Left ventricle myocardium superior (tissue), 1 donor: ENCODE results near the gene SNX9. TPM values are rescaled to one million over a fixed set of nuclear protein-coding genes. Genes with fewer than 3 reads are reported as not detected.
"Not testable (repeated sequence)": the region's sequence is repeated elsewhere in the genome, so short reads cannot be mapped to it uniquely, and the experiment has no call there.

ENCODE experiments used
- ATAC-seq: fragments of 200-7000 bp; cut with Tn5 transposase; one replicate; pipeline ENCODE4 v1.9.1; 2020; ENCODE audit warnings: mild to moderate bottlenecking, moderate library complexity
- DNase-seq: peaks from one replicate; pipeline ENCODE4 v3.0.0-alpha.2; 2020
- intact Hi-C: fragments of 100-400 bp; cut with micrococcal nuclease; formaldehyde crosslinking; loops from one replicate; pipeline ENCODE4 v1.11.0; 2022
- total RNA-seq: library from RNA; stranded (reverse); fragmentation: NEBNext Ultra II Directional; extraction: Animal tissue kit (Norgen Biotek cat#: 25700); gene quantifications from one replicate; pipeline ENCODE4 v1.2.1, GENCODE V29; 2021
- donor health status: DM: no; HTN: yes; CAD: no; lungs with severe emphysema.

Gene SNX9
- total RNA-seq, 1 donor from 2014 or later = 31.6 TPM

GRCh38 chr6:157961832-157962575, 139.0 kb downstream of the SNX9 start:
- DNase-seq (no peak), ATAC-seq (no peak)
- intact Hi-C loops = no loop called here

GRCh38 chr6:157962601-157963302, 139.7 kb downstream of the SNX9 start:
- intact Hi-C loops = no loop called here
- ATAC-seq = no peak

DNA sequence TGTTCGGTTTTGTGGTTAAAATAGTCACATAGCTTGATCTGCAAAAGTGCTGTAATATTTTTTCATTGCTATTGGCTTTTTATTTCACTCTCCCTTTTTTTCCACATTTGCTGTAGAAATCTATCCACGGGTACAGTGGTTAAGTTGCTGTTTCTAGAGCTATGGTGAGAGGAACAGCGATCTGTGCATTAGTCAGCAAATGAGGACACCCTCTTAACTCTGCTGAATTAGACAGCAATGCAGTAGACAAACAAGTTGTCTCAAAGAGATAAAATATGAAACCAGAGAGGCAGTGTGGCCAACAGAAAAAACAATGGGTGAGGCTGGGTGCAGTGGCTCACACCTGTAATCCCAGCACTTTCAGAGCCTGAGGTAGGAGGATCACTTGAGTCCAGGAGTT, 141.1 kb downstream of the SNX9 start:
- intact Hi-C loops = no loop called here
- no peak for ATAC-seq
- no peak for DNase-seq

More at GRCh38 chr6:157962601-157963302, 139.7 kb downstream of the SNX9 start:
- no peak for DNase-seq

DNA sequence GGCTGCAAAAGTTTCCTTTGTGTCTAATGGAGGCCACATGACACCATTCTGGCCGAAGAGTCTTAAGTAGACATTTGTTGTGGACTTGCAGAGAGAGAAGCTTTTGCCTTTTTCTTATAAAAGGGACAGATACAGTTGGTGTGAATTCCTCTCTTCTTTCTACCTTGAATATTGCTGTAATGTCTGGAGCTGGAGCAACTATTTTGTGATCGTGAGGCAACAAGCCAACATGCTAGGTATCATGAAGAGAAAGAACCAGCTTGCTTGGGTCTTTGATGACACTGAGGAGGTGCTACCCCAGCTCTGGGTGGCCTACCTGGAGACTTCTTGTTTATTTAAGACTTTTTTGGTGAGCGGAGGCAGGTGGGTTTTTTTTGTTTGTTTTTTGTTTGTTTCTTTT, 142.3 kb downstream of the SNX9 start:
- intact Hi-C loops = no loop called here
- no peak for ATAC-seq
- no peak for DNase-seq

- no peak for ATAC-seq
- DNase-seq = no peak
- intact Hi-C loops = no loop called here
Observed at GRCh38 chr6:157966589-157966977, 143.5 kb downstream of the SNX9 start.

GRCh38 chr6:157967020-157967419, 144.0 kb downstream of the SNX9 start:
- ATAC-seq = no peak
- intact Hi-C loops = no loop called here
- DNase-seq = no peak

DNA sequence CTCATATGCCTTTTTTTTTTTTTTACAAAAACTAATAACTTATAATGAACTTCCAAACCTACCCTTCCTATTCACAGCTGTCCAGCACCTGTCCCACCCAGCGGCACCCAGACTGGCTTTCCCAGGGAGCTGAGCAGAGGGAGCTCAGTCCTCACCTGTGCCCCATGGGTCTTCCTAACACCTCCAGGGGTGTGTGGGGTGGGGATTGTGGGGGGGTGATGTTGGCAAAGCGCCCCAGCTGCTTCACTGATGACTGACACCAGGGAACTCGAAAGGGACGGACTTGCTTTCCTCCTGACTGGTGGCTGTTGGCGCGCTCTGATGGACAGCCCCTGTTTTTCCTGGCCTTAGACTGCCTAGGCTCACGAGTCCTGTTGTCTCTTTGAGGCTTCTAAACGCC, 144.4 kb downstream of the SNX9 start:
- intact Hi-C loops = no loop called here
- ATAC-seq (no peak), DNase-seq (no peak)

DNA sequence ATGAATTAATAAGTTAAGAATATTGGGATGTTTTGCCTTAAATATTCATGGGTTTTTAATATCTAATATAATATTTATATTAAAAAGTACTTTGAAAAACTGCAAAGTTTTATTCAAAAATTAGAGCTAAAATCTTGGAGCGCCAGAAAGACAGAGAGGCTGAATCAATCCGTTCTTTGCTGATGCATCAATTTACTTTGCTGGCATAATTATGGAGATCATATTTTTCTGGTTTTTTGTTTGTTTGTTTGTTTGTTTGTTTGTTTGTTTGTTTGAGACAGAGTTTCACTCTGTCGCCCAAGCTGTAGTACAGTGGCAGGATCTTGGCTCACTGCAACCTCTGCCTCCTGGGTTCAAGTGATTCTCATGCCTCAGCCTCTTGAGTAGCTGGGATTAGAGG, 149.1 kb downstream of the SNX9 start:
- intact Hi-C loops, DNase-seq, ATAC-seq: not testable (repeated sequence)

DNA sequence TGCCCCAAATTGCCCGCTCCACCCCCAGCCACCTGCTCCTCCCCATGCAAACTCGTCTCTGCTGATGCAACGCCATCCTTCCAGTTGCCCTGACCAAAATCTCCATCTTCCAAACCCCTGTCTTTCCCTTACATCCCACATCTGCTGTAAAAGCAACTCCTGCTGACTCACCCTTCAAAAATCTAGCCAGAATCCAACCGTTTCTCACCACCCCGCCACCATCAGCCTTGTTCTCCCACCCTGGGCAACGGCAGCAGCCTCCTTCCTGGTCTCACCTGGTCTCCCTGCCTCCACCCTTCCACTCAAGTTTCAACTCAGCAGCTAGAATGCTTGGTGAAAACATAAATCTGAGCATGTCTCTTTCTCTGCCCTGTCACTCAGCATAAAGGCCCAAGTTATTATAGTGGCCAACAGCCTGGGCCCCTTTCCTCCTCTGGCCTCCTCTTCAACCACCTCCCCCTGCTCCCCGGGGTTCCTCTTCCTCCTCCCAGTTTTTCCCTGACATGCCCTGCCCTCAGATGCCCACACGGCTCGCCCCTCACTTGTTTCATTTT, 151.4 kb downstream of the SNX9 start:
- ATAC-seq = no peak
- intact Hi-C loops = no loop called here
- no peak for DNase-seq

- DNase-seq (no peak), ATAC-seq (no peak)
- intact Hi-C loops = no loop called here
Observed at GRCh38 chr6:157974967-157975366, 151.9 kb downstream of the SNX9 start.

DNA sequence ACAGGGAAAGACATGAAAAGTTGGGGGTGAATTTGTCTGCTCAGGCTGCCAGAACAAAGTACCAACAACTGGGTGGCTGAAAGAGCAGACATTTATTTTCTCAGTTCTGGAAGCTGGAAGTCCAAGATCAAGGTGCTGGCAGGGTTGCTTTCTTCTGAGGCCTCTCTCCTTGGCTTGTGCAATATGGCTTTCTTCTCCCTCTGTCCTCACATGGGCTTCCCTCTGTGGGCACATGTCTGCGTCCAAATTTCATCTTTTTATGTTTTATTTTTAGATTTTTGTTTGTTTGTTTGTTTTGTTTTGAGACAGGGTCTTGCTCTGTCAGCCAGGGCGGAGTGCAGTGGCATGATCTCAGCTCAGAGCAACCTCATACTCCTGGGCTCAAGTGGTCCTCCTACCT, 152.4 kb downstream of the SNX9 start:
- no peak for DNase-seq
- no peak for ATAC-seq
- intact Hi-C loops = no loop called here

DNA sequence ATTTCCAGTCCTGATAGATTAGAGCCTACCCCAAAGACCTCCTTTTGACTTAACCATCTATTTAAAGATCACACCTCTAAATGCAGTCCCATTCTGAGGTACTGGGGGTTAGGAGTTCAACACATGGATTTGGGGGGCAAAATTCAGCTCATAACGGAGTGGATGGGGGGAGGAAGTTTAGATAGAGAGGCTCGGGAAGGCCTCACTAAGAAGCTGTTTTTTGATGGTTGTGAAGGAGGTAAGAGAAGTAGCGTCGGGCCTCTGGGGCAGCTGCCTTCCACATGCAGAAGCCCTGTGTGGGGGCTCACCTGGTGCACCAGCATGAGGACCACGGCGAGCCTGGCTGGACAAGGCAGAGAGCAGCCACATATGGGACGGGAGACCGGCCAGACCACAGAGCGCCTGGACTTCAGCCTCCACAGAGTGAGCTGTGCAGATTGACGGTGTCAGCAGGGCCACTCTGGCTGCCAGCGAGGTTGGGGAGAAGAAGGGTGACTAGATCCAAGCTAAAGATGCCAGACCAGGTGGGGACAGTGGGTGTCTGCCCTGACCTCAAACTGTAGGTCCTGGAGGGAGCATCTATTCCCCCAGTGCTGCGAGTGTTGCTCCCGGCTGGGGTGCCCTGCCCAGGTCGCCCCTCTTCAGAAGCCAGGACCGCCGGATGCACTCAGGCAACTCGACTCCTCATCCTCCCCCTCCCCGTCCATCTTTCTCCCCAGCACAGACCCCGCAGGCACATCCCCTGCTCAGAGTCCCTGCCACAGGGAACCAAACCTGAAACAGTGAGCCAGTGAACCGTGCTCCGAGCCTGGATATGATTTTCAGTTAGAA, 153.5 kb downstream of the SNX9 start:
- DNase-seq = no peak
- ATAC-seq = no peak
- intact Hi-C loops = no loop called here

- DNase-seq (no peak), ATAC-seq (no peak)
- intact Hi-C loops = no loop called here
Observed at GRCh38 chr6:157977176-157977804, 154.2 kb downstream of the SNX9 start.

GRCh38 chr6:157978021-157978783, 155.2 kb downstream of the SNX9 start:
- ATAC-seq (no peak), DNase-seq (no peak)
- intact Hi-C loops = no loop called here

DNA sequence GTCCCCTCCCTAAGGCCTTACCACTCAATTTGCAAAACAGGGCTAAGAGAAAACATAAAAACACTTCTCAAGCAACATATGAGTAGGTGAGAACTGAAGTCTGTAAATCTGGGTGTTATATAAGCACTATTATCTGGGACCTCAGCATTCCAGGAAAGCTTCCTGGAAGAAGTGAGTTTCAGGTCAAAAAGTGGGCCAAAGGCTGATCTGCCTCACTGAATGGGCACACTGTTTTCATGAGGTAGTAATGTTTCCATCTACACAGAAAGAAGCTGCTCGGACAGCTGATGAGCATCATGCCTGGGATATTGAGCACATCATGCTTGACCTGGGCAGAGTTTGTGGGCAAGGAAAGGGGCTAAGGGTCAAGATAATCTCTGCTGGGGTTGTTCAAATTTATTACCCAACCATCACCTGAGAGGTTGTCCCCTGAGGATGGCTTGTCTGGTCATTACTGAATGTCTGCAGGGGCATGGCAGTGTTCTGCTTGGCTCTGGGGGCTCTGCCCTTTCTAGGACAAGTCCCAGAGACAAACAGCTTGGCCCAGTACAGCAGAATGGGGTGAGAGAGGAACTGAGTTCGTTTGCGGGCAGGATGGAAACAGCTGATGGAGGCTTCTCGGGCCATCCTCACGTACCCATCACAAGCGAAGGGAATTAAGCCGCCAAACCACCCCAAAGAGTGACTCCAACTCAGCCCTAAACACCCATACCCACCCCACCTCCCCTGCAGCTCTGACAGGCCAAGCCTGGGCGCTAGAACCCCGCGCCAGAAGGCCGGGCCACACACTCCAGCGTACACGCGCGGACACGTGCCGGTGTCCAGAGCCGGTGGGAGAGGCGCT, 157.5 kb downstream of the SNX9 start:
- ATAC-seq (peak; percentile 53), DNase-seq (peak; percentile 48)
- intact Hi-C loops = loop anchor here (10.0 kb wide), 1 partner anchor 84 kb away; no protein-coding TSS in a partner anchor

GRCh38 chr6:157981132-157981394, 158.0 kb downstream of the SNX9 start:
- ATAC-seq (no peak), DNase-seq (no peak)
- intact Hi-C loops = loop anchor here (10.0 kb wide), 1 partner anchor 84 kb away; no protein-coding TSS in a partner anchor

DNA sequence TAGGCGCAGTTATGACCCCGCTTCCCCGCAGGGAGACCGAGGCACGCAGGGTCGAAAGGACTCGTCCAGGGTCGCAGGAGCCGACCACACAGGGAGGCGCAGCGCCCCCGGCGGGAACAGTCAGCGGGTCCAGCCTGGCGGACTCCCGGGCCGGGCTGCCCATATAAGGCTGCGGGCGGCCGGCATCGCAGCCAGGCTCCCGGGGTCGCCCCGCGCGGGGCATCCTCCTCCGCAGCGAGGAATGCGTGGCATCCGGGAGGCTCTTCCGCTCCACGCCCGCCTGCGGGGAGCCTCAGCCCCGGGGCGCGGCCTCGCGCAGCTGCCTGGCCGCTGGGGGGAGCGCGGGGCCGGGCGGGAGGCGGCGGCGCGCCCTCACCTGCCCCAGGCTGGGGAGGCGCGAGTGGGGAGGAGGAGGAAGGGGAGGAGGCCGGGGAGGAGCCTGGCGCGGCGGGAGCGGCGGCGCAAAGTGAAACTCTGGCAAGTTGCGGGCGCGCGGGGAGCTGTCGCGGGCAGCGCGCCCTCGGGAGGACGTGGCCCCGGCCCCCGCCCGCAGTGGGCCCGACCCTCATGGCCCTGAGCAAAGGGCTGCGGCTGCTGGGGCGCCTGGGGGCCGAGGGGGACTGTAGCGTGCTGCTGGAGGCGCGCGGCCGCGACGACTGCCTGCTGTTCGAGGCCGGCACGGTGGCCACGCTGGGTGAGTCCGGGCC, 158.5 kb downstream of the SNX9 start, which contains the start of gene SYNJ2:
TSS of gene SYNJ2 (plus strand) at position 469 of the 707 bp plus-strand sequence. CDS start at position 568, 99 bp downstream.
- DNase-seq = peak; percentile 87
- peak; percentile 94 for ATAC-seq
- intact Hi-C loops = loop anchor here (10.0 kb wide), 1 partner anchor 83 kb away; no protein-coding TSS in a partner anchor
